Keratinocyte (primary cell): ENCODE measurements around the gene C18orf54.

Experiments
- EZH2 ChIP-seq: IDR thresholded peaks from one replicate; pipeline ENCODE4 v1.6.1; 2012; ENCODE audit warnings: inconsistent platforms, mild to moderate bottlenecking, low read length, moderate library complexity
- TF ChIP-seq, protein P1 (sequence below), 3 experiments: IDR thresholded peaks in 1 of 3; conservative IDR thresholded peaks in 1 of 3; optimal IDR thresholded peaks in 1 of 3; 2 replicates in 2 of 3; 3 replicates in 1 of 3; pipeline versions ENCODE3 to v1.5.1; 2011; ENCODE audit warnings: low read length in 3 of 3, mild to moderate bottlenecking in 3 of 3, moderate library complexity in 2 of 3, control low read depth in 1 of 3, inconsistent platforms in 1 of 3; ENCODE audit not compliant: insufficient read depth in 2 of 3; ENCODE audit errors: extremely low read depth in 1 of 3

DNA sequence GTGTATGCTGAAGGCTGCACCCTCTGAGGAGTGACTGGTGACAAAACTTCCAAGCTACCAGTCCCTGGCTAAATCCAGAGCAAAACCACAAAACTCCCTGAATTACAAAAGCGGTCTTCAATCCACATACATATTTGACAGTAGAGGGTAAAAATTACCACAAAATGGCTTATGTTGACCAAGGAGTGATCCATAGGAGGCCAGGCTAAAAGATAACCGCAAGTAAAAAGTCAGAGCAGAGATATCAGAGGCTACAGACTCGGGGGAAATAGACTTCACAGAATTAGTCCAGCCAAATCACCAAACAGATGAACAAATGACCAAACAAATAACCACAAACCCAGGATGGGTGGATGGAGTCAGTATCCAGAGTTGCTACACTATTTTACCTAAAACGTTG lies 19.5 kb upstream of the C18orf54 start:
- TF ChIP-seq, protein P1, sequence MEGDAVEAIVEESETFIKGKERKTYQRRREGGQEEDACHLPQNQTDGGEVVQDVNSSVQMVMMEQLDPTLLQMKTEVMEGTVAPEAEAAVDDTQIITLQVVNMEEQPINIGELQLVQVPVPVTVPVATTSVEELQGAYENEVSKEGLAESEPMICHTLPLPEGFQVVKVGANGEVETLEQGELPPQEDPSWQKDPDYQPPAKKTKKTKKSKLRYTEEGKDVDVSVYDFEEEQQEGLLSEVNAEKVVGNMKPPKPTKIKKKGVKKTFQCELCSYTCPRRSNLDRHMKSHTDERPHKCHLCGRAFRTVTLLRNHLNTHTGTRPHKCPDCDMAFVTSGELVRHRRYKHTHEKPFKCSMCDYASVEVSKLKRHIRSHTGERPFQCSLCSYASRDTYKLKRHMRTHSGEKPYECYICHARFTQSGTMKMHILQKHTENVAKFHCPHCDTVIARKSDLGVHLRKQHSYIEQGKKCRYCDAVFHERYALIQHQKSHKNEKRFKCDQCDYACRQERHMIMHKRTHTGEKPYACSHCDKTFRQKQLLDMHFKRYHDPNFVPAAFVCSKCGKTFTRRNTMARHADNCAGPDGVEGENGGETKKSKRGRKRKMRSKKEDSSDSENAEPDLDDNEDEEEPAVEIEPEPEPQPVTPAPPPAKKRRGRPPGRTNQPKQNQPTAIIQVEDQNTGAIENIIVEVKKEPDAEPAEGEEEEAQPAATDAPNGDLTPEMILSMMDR (optimal IDR thresholded peaks at IDR 0.05 in 1 of 3, IDR thresholded peaks at IDR 0.05 in 1 of 3, conservative IDR thresholded peaks at IDR 0.05 in 1 of 3; ENCODE audit: extremely low read depth in 1 of 3, insufficient read depth in 2 of 3, low read length in 3 of 3) = no peak
- TF ChIP-seq EZH2 = no peak
